Mesodermal cell (in vitro differentiated cells): Measurements from ENCODE around the gene ATXN3L.

ENCODE experiments used
- H3K27ac ChIP-seq: 2 replicates; pipeline ENCODE4 v1.7.0; 2013; ENCODE audit warnings: mild to moderate bottlenecking, low read depth, low read length, moderate library complexity; ENCODE audit not compliant: severe bottlenecking
- H3K36me3 ChIP-seq: 2 replicates; pipeline ENCODE4 v1.7.1; 2013; ENCODE audit warnings: mild to moderate bottlenecking, low read length, moderate library complexity; ENCODE audit not compliant: control insufficient read depth, insufficient read depth
- H3K4me1 ChIP-seq: one replicate; pipeline ENCODE4 v1.7.1; 2013; ENCODE audit warnings: mild to moderate bottlenecking, low read length; ENCODE audit not compliant: insufficient read depth, control insufficient read depth, poor library complexity, severe bottlenecking
- H3K4me3 ChIP-seq: 2 replicates; pipeline ENCODE4 v1.7.0; 2013; ENCODE audit warnings: low read length, control low read depth, mild to moderate bottlenecking; ENCODE audit not compliant: insufficient read depth, poor library complexity, severe bottlenecking; ENCODE audit errors: extremely low read depth
- H3K9me3 ChIP-seq: 2 replicates; pipeline ENCODE4 v1.7.1; 2013; ENCODE audit warnings: mild to moderate bottlenecking, low read length, moderate library complexity; ENCODE audit not compliant: control insufficient read depth
- WGBS, 2 experiments: methylation state at CpG; one replicate each; pipeline ENCODE4 v1.1.5; 2013; ENCODE audit warnings: missing lambda C conversion rate in 2 of 2; ENCODE audit not compliant: insufficient coverage in 2 of 2; 5-methylcytosine and 5-hydroxymethylcytosine counted together

The ATXN3L gene

GRCh38 chrX:13285229-13285628, 34.6 kb downstream of the ATXN3L start:
- H3K4me3 ChIP-seq, result no peak overlapping the region
- WGBS, 2 experiments, result no CpG with 5 or more reads among the region's 5 CpGs
- peaks cover 13% of the 10 kb centered on the region for H3K4me1 ChIP-seq
- peaks cover 18% of the 10 kb centered on the region for H3K9me3 ChIP-seq
- H3K36me3 ChIP-seq, result no peaks in the 10 kb centered on the region
- no peak overlapping the region for H3K27ac ChIP-seq

GRCh38 chrX:13284570-13284969, 35.3 kb downstream of the ATXN3L start:
- no CpG with 5 or more reads among the region's 1 CpG for WGBS, 2 experiments
- no peak overlapping the region for H3K4me3 ChIP-seq
- H3K27ac ChIP-seq, result no peak overlapping the region
- H3K9me3 ChIP-seq, result peaks cover 18% of the 10 kb centered on the region
- H3K4me1 ChIP-seq, result peaks cover 13% of the 10 kb centered on the region
- H3K36me3 ChIP-seq, result no peaks in the 10 kb centered on the region

GRCh38 chrX:13283950-13284546, 35.8 kb downstream of the ATXN3L start:
- Histone ChIP-seq H3K9me3 (peaks cover 18% of the 10 kb centered on the region), H3K36me3 (no peaks in the 10 kb centered on the region), H3K27ac (peak overlapping the region; percentile 67), H3K4me3 (no peak overlapping the region), H3K4me1 (peaks cover 13% of the 10 kb centered on the region)
- 50% methylated on average over 1 of the region's 1 CpG; no CpG with 5 or more reads in 1 of the 2 experiments for WGBS, 2 experiments

- H3K36me3 ChIP-seq, result no peaks in the 10 kb centered on the region
- H3K4me3 ChIP-seq, result no peak overlapping the region
- WGBS, 2 experiments, result 40% methylated on average over 1 of the region's 2 CpGs; no CpG with 5 or more reads in 1 of the 2 experiments
- H3K9me3 ChIP-seq, result peaks cover 16% of the 10 kb centered on the region
- H3K27ac ChIP-seq, result peak overlapping the region; percentile 67
- H3K4me1 ChIP-seq, result peaks cover 12% of the 10 kb centered on the region
These were observed 36.3 kb downstream of the ATXN3L start for GRCh38 chrX:13283512-13283911.

GRCh38 chrX:13281289-13281688, 38.6 kb downstream of the ATXN3L start:
- H3K4me1 ChIP-seq, result no peaks in the 10 kb centered on the region
- peaks cover 14% of the 10 kb centered on the region for H3K9me3 ChIP-seq
- H3K27ac ChIP-seq, result no peak overlapping the region
- H3K4me3 ChIP-seq, result no peak overlapping the region
- H3K36me3 ChIP-seq, result no peaks in the 10 kb centered on the region
- WGBS, 2 experiments, result 80 to 83% methylated on average over 1 to 2 of the region's 6 CpGs

- Histone ChIP-seq H3K9me3 (peaks cover 1% of the 10 kb centered on the region), H3K36me3 (no peaks in the 10 kb centered on the region), H3K27ac (no peak overlapping the region), H3K4me3 (no peak overlapping the region), H3K4me1 (no peaks in the 10 kb centered on the region)
- 67% methylated on average over 1 of the region's 9 CpGs; no CpG with 5 or more reads in 1 of the 2 experiments for WGBS, 2 experiments
These were observed 40.4 kb downstream of the ATXN3L start for GRCh38 chrX:13279279-13280018.

GRCh38 chrX:13277539-13277938, 42.3 kb downstream of the ATXN3L start:
- WGBS, 2 experiments, result 100% methylated on average over 1 of the region's 3 CpGs; no CpG with 5 or more reads in 1 of the 2 experiments
- Histone ChIP-seq H3K4me1 (no peaks in the 10 kb centered on the region), H3K9me3 (no peaks in the 10 kb centered on the region), H3K4me3 (no peak overlapping the region), H3K27ac (no peak overlapping the region), H3K36me3 (no peaks in the 10 kb centered on the region)

GRCh38 chrX:13276991-13277390, 42.9 kb downstream of the ATXN3L start:
- no CpG with 5 or more reads among the region's 1 CpG for WGBS, 2 experiments
- Histone ChIP-seq H3K9me3 (no peaks in the 10 kb centered on the region), H3K36me3 (no peaks in the 10 kb centered on the region), H3K4me1 (no peaks in the 10 kb centered on the region), H3K4me3 (no peak overlapping the region), H3K27ac (no peak overlapping the region)

GRCh38 chrX:13275031-13275430, 44.8 kb downstream of the ATXN3L start:
- Histone ChIP-seq H3K27ac (no peak overlapping the region), H3K36me3 (no peaks in the 10 kb centered on the region), H3K4me1 (no peaks in the 10 kb centered on the region), H3K4me3 (no peak overlapping the region), H3K9me3 (no peaks in the 10 kb centered on the region)
- no CpG with 5 or more reads among the region's 1 CpG for WGBS, 2 experiments

GRCh38 chrX:13272426-13272825, 47.4 kb downstream of the ATXN3L start:
- Histone ChIP-seq H3K36me3 (no peaks in the 10 kb centered on the region), H3K27ac (no peak overlapping the region), H3K9me3 (no peaks in the 10 kb centered on the region), H3K4me3 (no peak overlapping the region), H3K4me1 (no peaks in the 10 kb centered on the region)
- WGBS, 2 experiments, result no CpG with 5 or more reads among the region's 3 CpGs

- Histone ChIP-seq H3K4me1 (no peaks in the 10 kb centered on the region), H3K9me3 (no peaks in the 10 kb centered on the region), H3K27ac (no peak overlapping the region), H3K4me3 (no peak overlapping the region), H3K36me3 (no peaks in the 10 kb centered on the region)
- no CpG with 5 or more reads among the region's 3 CpGs for WGBS, 2 experiments
These were observed 48.3 kb downstream of the ATXN3L start for GRCh38 chrX:13271511-13271910.
